ENCODE data around the gene KMT2C.
"Not testable (repeated sequence)": the region's sequence is repeated elsewhere in the genome, so short reads cannot be mapped to it uniquely, and the experiment has no call there.

Gene KMT2C

GRCh38 chr7:152435384-152436110 is at the start of gene KMT2C:
Gene KMT2C (minus strand): TSS chr7:152436003. CDS start chr7:152435786, 217 bp downstream.
- DNase-seq, result peak; percentile 41

GRCh38 chr7:152481082-152481481 is 45.3 kb upstream of the KMT2C start:
- DNase-seq, result no peak

- no peak for DNase-seq
Measured at GRCh38 chr7:152480664-152481063, 44.9 kb upstream of the KMT2C start.

GRCh38 chr7:152479595-152479994 is 43.8 kb upstream of the KMT2C start:
- DNase-seq, result no peak

GRCh38 chr7:152478140-152478539 is 42.3 kb upstream of the KMT2C start:
- DNase-seq, result no peak

GRCh38 chr7:152477079-152477478 is 41.3 kb upstream of the KMT2C start:
- DNase-seq, result no peak

- no peak for DNase-seq
Measured at GRCh38 chr7:152476551-152476950, 40.7 kb upstream of the KMT2C start.

- not testable (repeated sequence) for DNase-seq
Measured at GRCh38 chr7:152471023-152471620, 35.3 kb upstream of the KMT2C start.

GRCh38 chr7:152470251-152471022 is 34.6 kb upstream of the KMT2C start:
- DNase-seq, result not testable (repeated sequence)

GRCh38 chr7:152469576-152469975 is 33.8 kb upstream of the KMT2C start:
- DNase-seq, result not testable (repeated sequence)

GRCh38 chr7:152467225-152467624 is 31.4 kb upstream of the KMT2C start:
- no peak for DNase-seq

GRCh38 chr7:152465119-152465387 is 29.2 kb upstream of the KMT2C start:
- no peak for DNase-seq

GRCh38 chr7:152464312-152465118 is 28.7 kb upstream of the KMT2C start:
- peak; percentile 49 for DNase-seq

- DNase-seq, result peak; percentile 100
Measured at GRCh38 chr7:152463709-152464311, 28.0 kb upstream of the KMT2C start.

GRCh38 chr7:152462995-152463708 is 27.3 kb upstream of the KMT2C start:
- DNase-seq, result no peak

- DNase-seq, result no peak
Measured at GRCh38 chr7:152459724-152460251, 24.0 kb upstream of the KMT2C start.

GRCh38 chr7:152451356-152451755 is 15.6 kb upstream of the KMT2C start:
- no peak for DNase-seq

GRCh38 chr7:152445386-152446008 is 9.7 kb upstream of the KMT2C start:
- not testable (repeated sequence) for DNase-seq

- DNase-seq, result no peak
Measured at GRCh38 chr7:152443586-152443985, 7.8 kb upstream of the KMT2C start.

- DNase-seq, result no peak
Measured at GRCh38 chr7:152442330-152442835, 6.6 kb upstream of the KMT2C start.

- DNase-seq, result not testable (repeated sequence)
Measured at GRCh38 chr7:152441810-152442209, 6.0 kb upstream of the KMT2C start.

Data from CD4-positive, alpha-beta T cell treated with Interleukin-4 for 4 hours (primary cell).